GM12878 (cell line): ENCODE data around the gene ZNF181. TPM values are rescaled to one million over a fixed set of nuclear protein-coding genes. Genes with fewer than 3 reads are reported as not detected.

Experiments used
- ATAC-seq: fragments of 200-7000 bp; cut with Tn5 transposase; 3 replicates; pipeline ENCODE4 v1.9.1; 2020; ENCODE audit warnings: mild to moderate bottlenecking, moderate library complexity
- BruUV-seq: library from RNA; stranded (reverse); fragments of 400-500 nt; replicated peaks from 2 replicates; lab custom pipeline; 2021; lab: Mats Ljungman, UMichigan
- CTCF ChIA-PET: fragments of 300-600 bp; sonication (Branson Sonifier 250); formaldehyde crosslinking; extraction: SDS; loops from one replicate; lab custom pipeline; 2021; ENCODE audit warnings: inconsistent platforms; lab: Yijun Ruan, JAX
- POLR2A ChIA-PET: fragments of 350-600 bp; formaldehyde crosslinking; extraction: SDS; loops from one replicate; lab custom pipeline; 2021; ENCODE audit warnings: inconsistent platforms; lab: Charles Lee
- RAD21 ChIA-PET: fragments of 300-600 bp; sonication (Branson Sonifier 250); formaldehyde crosslinking; loops from one replicate; lab custom pipeline; 2023; ENCODE audit warnings: antibody characterized with exemption; ENCODE audit not compliant: unreplicated experiment; lab: Charles Lee
- SMC1A ChIA-PET: fragments of 300-600 bp; sonication (Branson Sonifier 250); formaldehyde crosslinking; loops from one replicate; lab custom pipeline; 2023; ENCODE audit not compliant: unreplicated experiment, uncharacterized antibody; lab: Charles Lee
- DNase-seq: peaks from one replicate; pipeline ENCODE4 v3.0.0-alpha.2; 2011; ENCODE audit warnings: low read depth, low spot score
- FAIRE-seq: peaks from 3 replicates; lab custom pipeline; 2011; peaks lifted over from hg19 to GRCh38; lab: Jason Lieb, UNC
- H2AFZ ChIP-seq: 2 replicates; pipeline ENCODE4 v1.6.0; 2011; ENCODE audit warnings: low read depth, low read length, control low read depth; ENCODE audit not compliant: control insufficient read depth
- H3K27ac ChIP-seq: 2 replicates; pipeline ENCODE4 v1.5.1; 2011; ENCODE audit warnings: control low read depth; ENCODE audit not compliant: control insufficient read depth, insufficient read depth
- H3K27me3 ChIP-seq, 2 experiments: replicated peaks in 1 of 2; 2 replicates each; pipeline versions ENCODE4 v1.6.0 to v1.6.1; 2011; ENCODE audit warnings: low read length in 1 of 2; ENCODE audit not compliant: control insufficient read depth in 2 of 2, insufficient read depth in 2 of 2
- H3K36me3 ChIP-seq, 2 experiments: 2 replicates each; pipeline ENCODE4 v1.5.1; 2011; ENCODE audit warnings: low read length in 1 of 2; ENCODE audit not compliant: control insufficient read depth in 2 of 2, insufficient read depth in 2 of 2
- H3K4me1 ChIP-seq: 2 replicates; pipeline ENCODE4 v1.6.1; 2011; ENCODE audit warnings: mild to moderate bottlenecking, low read length, moderate library complexity, mixed read lengths; ENCODE audit not compliant: control insufficient read depth, insufficient read depth
- H3K4me2 ChIP-seq: 2 replicates; pipeline ENCODE4 v1.6.0; 2011; ENCODE audit warnings: control low read depth; ENCODE audit not compliant: control insufficient read depth, insufficient read depth
- H3K4me3 ChIP-seq: fragments of 200-600 bp; sonication (generic); 2 replicates; pipeline ENCODE4 v1.5.1; 2016
- H3K79me2 ChIP-seq: 2 replicates; pipeline ENCODE4 v1.6.0; 2011; ENCODE audit warnings: low read length; ENCODE audit not compliant: control insufficient read depth, insufficient read depth
- H3K9ac ChIP-seq: 2 replicates; pipeline ENCODE4 v1.8.0; 2011; ENCODE audit warnings: low read length, control low read depth, mixed read lengths; ENCODE audit not compliant: control insufficient read depth, insufficient read depth
- H3K9me3 ChIP-seq: replicated peaks from 3 replicates; pipeline ENCODE4 v1.5.1; 2011; ENCODE audit warnings: mild to moderate bottlenecking, low read length; ENCODE audit not compliant: control insufficient read depth, insufficient read depth
- H4K20me1 ChIP-seq: 2 replicates; pipeline ENCODE4 v1.6.0; 2011; ENCODE audit not compliant: control insufficient read depth, insufficient read depth
- BMI1 ChIP-seq: fragments of 450-650 bp; IDR thresholded peaks from 2 replicates; pipeline ENCODE4 v1.6.1; 2016; ENCODE audit warnings: mild to moderate bottlenecking, moderate library complexity, borderline replicate concordance
- CREM ChIP-seq: IDR thresholded peaks from 2 replicates; pipeline ENCODE4 v1.6.1; 2014; ENCODE audit warnings: antibody characterized with exemption, low read depth
- HDGF ChIP-seq: fragments of 450-650 bp; IDR thresholded peaks from 2 replicates; pipeline ENCODE4 v1.6.1; 2016; ENCODE audit warnings: antibody characterized with exemption
- POLR2AphosphoS2 ChIP-seq: IDR thresholded peaks from 2 replicates; pipeline ENCODE4 v1.6.1; 2011; ENCODE audit warnings: low read depth, mild to moderate bottlenecking, low read length, improper control_type of control experiment, moderate library complexity
- SIX5 ChIP-seq: IDR thresholded peaks from 2 replicates; pipeline ENCODE4 v1.6.1; 2011; ENCODE audit warnings: mild to moderate bottlenecking, low read depth, low read length, moderate library complexity; ENCODE audit not compliant: severe bottlenecking
- SMC3 ChIP-seq: IDR thresholded peaks from 2 replicates; pipeline ENCODE4 v1.6.1; 2011; ENCODE audit warnings: low read length, improper control_type of control experiment, borderline replicate concordance
- SPI1 ChIP-seq: IDR thresholded peaks from 2 replicates; pipeline ENCODE4 v1.6.1; 2011; ENCODE audit warnings: low read depth, mild to moderate bottlenecking, low read length, moderate library complexity, borderline replicate concordance; ENCODE audit not compliant: insufficient read depth
- SRF ChIP-seq, 2 experiments: IDR thresholded peaks; 2 replicates each; pipeline ENCODE4 v1.6.1; 2011; ENCODE audit warnings: low read depth in 2 of 2, low read length in 2 of 2, mild to moderate bottlenecking in 1 of 2, moderate library complexity in 1 of 2
- TCF12 ChIP-seq: IDR thresholded peaks from 2 replicates; pipeline ENCODE4 v1.6.1; 2011; ENCODE audit warnings: low read depth, mild to moderate bottlenecking, low read length
- USF1 ChIP-seq: IDR thresholded peaks from 2 replicates; pipeline ENCODE4 v1.6.1; 2011; ENCODE audit warnings: borderline replicate concordance, low read depth, mild to moderate bottlenecking, moderate library complexity, mixed read lengths, low read length; ENCODE audit not compliant: insufficient read depth; ENCODE audit errors: extremely low read length
- ZBED1 ChIP-seq: IDR thresholded peaks from 2 replicates; pipeline ENCODE4 v1.6.1; 2016; ENCODE audit warnings: borderline replicate concordance
- ZBTB33 ChIP-seq: fragments of 450-650 bp; IDR thresholded peaks from 2 replicates; pipeline ENCODE4 v1.6.1; 2017; ENCODE audit warnings: mild to moderate bottlenecking
- ZNF622 ChIP-seq: fragments of 450-650 bp; IDR thresholded peaks from 2 replicates; pipeline ENCODE4 v1.6.1; 2017; ENCODE audit warnings: mild to moderate bottlenecking, inconsistent platforms
- WGBS: methylation state at CpG from one replicate; pipeline ENCODE4 v1.1.6; 2016; ENCODE audit warnings: low lambda C conversion rate; ENCODE audit not compliant: insufficient replicate concordance, insufficient coverage; ENCODE audit errors: missing lambda C conversion rate; 5-methylcytosine and 5-hydroxymethylcytosine counted together
- in situ Hi-C: fragments of 300-500 bp; cut with MboI; formaldehyde crosslinking; loops from 9 replicates; pipeline ENCODE4 v1.14.3; 2018; ENCODE audit warnings: mixed read lengths
- intact Hi-C: fragments of 100-400 bp; cut with micrococcal nuclease; formaldehyde crosslinking; loops from one replicate; pipeline ENCODE4 v1.14.2; 2022; ENCODE audit not compliant: unreplicated experiment
- polyA plus RNA-seq, 11 experiments: library from polyadenylated mRNA; depleted of rRNA in 4 of 11; unstranded in 6 of 11; stranded (reverse) in 5 of 11; fragments of >200 nt; fragmentation: Nextera tagmentation in 4 of 11; fragmentation: Illumina TruSeq in 1 of 11; extraction: Ambion mirVana in 4 of 11; extraction: Trizol in 1 of 11; gene quantifications; 1 replicate in 1 of 11; 2 replicates in 10 of 11; pipeline versions ENCODE4 v1.2.1 to v1.2.3, GENCODE V29; 2011 to 2016; ENCODE audit warnings: inconsistent platforms in 2 of 11, missing spikeins in 2 of 11, low read depth in 1 of 11
- total RNA-seq, 4 experiments: library from RNA; depleted of rRNA in 3 of 4; stranded (reverse); fragments of >200 nt in 3 of 4; fragmentation: Illumina TruSeq in 1 of 4; extraction: Trizol in 1 of 4; gene quantifications; 2 replicates each; pipeline versions ENCODE4 v1.2.1 to v1.2.3, GENCODE V29; 2013 to 2021

The ZNF181 gene
- total and polyA plus RNA-seq, 10 of the 15 experiments (the other 5 are each of a cell fraction or from before 2014, with no cell fraction given) = 2.1 to 10.3 (median 8.1) TPM

GRCh38 chr19:34722353-34722752, 11.7 kb upstream of the ZNF181 start:
- 24% methylated on average over 11 of the region's 11 CpGs for WGBS
- no peak for FAIRE-seq
- intact Hi-C loops = no loop called here
- H3K9me3 ChIP-seq = no peaks in the 10 kb centered on the region
- TF ChIP-seq SIX5 (no peak), CREM (no peak), ZBED1 (no peak), SPI1 (no peak), ZNF622 (no peak), USF1 (no peak), BMI1 (no peak), POLR2AphosphoS2 (no peak), TCF12 (no peak), ZBTB33 (no peak), HDGF (no peak), SMC3 (no peak), SRF (IDR thresholded peaks at IDR 0.05; ENCODE audit: low read depth in 2 of 2, low read length in 2 of 2) (no peak)
- TF ChIP-seq, all 136 proteins: peak for 0
- H3K4me1 ChIP-seq = no peaks in the 10 kb centered on the region
- no peaks in the 10 kb centered on the region for H4K20me1 ChIP-seq
- no TSS peak for BruUV-seq
- no peak overlapping the region for H3K4me2 ChIP-seq
- no peak overlapping the region for H3K4me3 ChIP-seq
- CTCF ChIA-PET = no interaction called here
- ATAC-seq (no peak), DNase-seq (no peak)
- SMC1A ChIA-PET = no interaction called here
- POLR2A ChIA-PET = no interaction called here
- in situ Hi-C loops = loop anchor here (25.0 kb wide), 1 partner anchor 935 kb away; the partner anchor contains the start of gene KCTD15
- no peaks in the 10 kb centered on the region for H3K79me2 ChIP-seq
- no peak overlapping the region for H2AFZ ChIP-seq
- RAD21 ChIA-PET = no interaction called here
- no peaks in the 10 kb centered on the region for H3K36me3 ChIP-seq
- no peak overlapping the region for H3K27ac ChIP-seq
- H3K27me3 ChIP-seq = no peaks in the 10 kb centered on the region
- no peak overlapping the region for H3K9ac ChIP-seq
